Mesenteric fat pad (tissue), 1 donor: ENCODE measurements around the gene NOLC1. TPM values are rescaled to one million over a fixed set of nuclear protein-coding genes. Genes with fewer than 3 reads are reported as not detected.

Source experiments
- DNase-seq: peaks from one replicate; pipeline ENCODE4 v3.0.0-alpha.2; 2020; ENCODE audit warnings: low spot score
- total RNA-seq: library from RNA; stranded (reverse); fragmentation: NEBNext Ultra II Directional; extraction: Animal tissue kit (Norgen Biotek cat#: 25700); gene quantifications from one replicate; pipeline ENCODE4 v1.2.1, GENCODE V29; 2021
- donor health status: DM: yes; HTN: yes; CAD: no.

The NOLC1 gene
- total RNA-seq, 1 donor from 2014 or later: 50.2 TPM

GRCh38 chr10:102196893-102197292, 44.7 kb downstream of the NOLC1 start:
- no peak for DNase-seq

GRCh38 chr10:102198027-102198426, 45.8 kb downstream of the NOLC1 start:
- DNase-seq: no peak

- DNase-seq: no peak
Observed at GRCh38 chr10:102200751-102201640, 48.8 kb downstream of the NOLC1 start.

GRCh38 chr10:102202386-102202785, 50.2 kb downstream of the NOLC1 start:
- no peak for DNase-seq

- DNase-seq: no peak
Observed at GRCh38 chr10:102208311-102209035, 56.3 kb downstream of the NOLC1 start.

GRCh38 chr10:102211615-102212299, 59.6 kb downstream of the NOLC1 start:
- DNase-seq: no peak

Other genes with a start within 250 kb of the NOLC1 start
- 28.2 TPM for gene ARMH3, start 96.2 kb upstream of the NOLC1 start, total RNA-seq
- gene HPS6, start 87.0 kb upstream of the NOLC1 start, total RNA-seq: 15.7 TPM
- gene LDB1, start 32.0 kb upstream of the NOLC1 start, total RNA-seq: 33.0 TPM
- gene PPRC1, start 19.3 kb upstream of the NOLC1 start, total RNA-seq: 49.7 TPM
- 7.2 TPM for gene ELOVL3, start 73.9 kb downstream of the NOLC1 start, total RNA-seq
- gene PITX3, start 89.1 kb downstream of the NOLC1 start, total RNA-seq: not detected
- 34.9 TPM for gene GBF1, start 93.1 kb downstream of the NOLC1 start, total RNA-seq
- gene NFKB2, start 243.3 kb downstream of the NOLC1 start, total RNA-seq: 43.0 TPM